ENCODE results near the gene FBXL7.
A peak's percentile ranks its signal among the peaks of the same experiment; 100 is the strongest.

The FBXL7 gene

DNA sequence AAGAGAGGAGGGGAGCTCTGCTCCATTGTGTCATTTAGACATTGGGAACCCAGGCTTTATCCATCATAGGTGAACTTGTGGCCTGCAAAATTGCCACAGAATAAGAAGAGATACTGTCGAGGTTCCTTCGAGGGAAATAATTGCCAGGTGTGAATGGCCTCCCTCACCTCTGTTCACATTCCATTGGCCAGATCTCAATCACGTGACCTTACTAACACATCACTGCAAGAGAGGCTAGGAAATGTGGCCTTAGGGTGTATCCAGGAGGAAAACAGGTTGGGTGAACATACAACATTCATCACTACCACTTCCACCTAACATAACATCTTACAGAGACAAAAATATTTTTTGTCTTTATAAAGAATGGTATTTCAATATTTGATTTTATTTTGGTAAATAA is 182.1 kb downstream of the FBXL7 start:
- no peak for DNase-seq

- DNase-seq = no peak
Measured at GRCh38 chr5:15682566-15682965, 182.6 kb downstream of the FBXL7 start.

GRCh38 chr5:15683332-15683731 is 183.4 kb downstream of the FBXL7 start:
- peak; percentile 24 for DNase-seq

GRCh38 chr5:15687401-15687800 is 187.4 kb downstream of the FBXL7 start:
- no peak for DNase-seq

DNA sequence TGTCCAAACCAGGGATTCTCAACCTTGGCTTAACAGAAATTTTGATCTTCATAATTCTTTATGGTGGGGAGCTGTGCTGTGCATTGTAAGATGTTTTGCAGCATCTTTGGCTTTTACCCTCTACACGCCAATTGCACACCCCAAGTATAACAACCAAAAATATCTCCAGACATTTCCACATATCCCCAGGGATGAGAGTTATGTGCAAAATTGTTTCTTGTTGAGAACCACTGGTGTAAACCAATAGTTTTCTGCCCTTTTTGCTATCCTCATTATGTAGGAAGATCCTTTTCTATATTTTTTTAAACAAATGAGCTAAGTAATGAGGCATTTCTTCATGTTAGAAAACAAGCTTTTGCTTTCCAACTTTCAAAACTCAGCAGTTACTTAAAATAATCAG is 189.9 kb downstream of the FBXL7 start:
- DNase-seq = no peak

- no peak for DNase-seq
Measured at GRCh38 chr5:15690611-15691010, 190.6 kb downstream of the FBXL7 start.

DNA sequence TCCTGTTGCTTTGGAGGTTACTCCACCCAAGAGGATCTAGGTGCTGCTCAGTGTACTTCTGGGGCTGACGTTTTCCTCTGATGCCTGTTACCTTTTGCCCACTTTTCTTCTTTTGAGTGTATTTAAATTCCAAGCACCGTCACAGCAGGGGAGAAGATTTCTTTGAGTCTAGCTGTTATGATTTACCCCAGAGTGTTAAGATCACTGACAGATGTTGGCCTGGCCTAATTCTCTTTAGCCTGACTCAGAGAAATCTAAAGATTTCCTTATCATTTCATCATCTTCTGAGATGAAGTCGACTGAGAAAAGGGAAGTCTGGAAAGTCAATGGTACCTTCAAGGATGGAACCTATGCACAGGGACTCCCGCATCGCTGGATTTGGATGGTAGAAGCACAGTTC is 191.5 kb downstream of the FBXL7 start:
- DNase-seq = no peak

- no peak for DNase-seq
Measured at GRCh38 chr5:15692706-15693381, 192.9 kb downstream of the FBXL7 start.

DNA sequence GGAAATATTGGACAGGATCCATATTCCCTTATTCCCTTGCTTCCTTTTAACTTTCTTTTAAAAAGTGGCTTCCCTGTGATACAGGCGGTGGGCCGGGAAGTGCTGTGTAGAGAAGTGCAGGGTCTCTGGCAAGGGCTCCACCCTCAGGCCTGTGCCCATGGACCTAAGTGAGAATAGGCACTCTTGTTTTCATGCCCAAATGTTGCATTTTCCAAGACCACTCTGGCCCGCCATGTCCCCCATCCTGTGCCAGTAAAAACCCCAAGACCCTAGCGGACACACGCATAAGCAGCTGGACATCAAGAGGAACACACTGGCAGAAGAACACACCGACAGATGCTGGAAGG is 193.4 kb downstream of the FBXL7 start:
- no peak for DNase-seq

DNA sequence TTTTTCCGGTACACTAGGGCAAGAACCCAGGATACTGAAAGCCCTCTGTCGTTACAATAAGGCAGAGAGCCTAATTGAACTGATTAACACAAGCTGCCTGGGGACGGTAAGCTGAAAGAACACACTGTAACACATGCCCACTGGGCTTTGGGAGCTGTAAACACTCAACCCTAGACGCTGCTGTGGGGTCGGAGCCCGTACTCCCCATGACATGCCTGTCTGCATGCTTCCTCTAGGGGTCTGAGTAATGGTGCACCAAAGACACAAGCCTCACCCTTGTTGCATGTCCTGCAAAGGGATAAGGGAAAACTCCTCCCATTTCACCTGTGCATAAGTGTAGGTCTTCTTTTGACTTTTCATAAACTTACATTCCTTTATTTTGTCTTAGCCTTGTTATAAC is 194.0 kb downstream of the FBXL7 start:
- DNase-seq = no peak

DNA sequence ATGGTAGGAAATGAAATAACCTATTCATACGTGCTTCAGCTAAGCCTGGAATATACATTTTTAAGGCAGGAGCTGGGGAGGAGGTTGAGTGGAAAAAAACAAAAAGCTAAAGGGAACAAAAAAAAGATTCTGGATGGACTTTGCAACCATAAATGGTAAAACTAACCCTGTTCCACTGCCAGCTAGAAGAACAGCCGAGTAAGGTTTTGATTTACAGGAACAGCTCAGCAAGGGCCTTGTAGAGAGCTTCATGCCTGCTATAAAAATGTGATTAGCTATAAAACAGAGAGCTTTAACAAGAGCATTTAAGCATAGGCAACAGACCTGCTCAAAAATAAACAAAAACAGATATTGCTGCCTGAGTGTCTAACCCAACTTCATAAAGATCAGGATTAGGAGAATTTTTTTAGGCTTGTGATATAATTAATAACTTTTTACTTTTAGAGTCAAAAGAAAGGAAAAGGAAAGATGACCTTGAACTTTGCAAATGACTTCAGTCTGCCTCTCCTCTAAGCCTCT is 194.8 kb downstream of the FBXL7 start:
- DNase-seq = no peak

DNA sequence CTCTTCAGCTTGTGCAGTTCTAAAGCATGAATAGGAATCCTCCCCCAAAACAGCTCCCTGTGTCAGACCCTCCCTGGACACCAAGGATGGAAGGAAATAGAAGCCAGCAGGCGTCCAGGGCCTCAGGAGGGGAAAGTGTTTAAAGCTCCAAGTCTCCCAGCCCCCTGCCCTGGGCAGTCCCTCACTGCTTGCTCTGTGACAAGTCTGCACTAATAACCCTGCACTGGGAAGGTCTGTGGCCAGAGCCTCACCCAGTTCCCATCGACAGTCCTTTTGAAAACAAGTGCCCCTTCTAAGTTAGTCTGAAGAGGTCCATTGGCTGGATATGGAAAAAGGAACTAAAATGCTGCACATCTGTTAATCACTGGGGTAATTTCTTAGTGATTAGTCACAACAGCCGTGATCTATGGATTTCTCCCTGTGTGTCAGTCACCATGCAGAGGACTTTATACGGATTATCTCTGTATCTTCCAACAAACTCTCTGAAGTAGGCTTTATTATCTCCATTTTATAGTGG is 195.3 kb downstream of the FBXL7 start:
- DNase-seq = no peak

- no peak for DNase-seq
Measured at GRCh38 chr5:15700373-15700772, 200.4 kb downstream of the FBXL7 start.

DNA sequence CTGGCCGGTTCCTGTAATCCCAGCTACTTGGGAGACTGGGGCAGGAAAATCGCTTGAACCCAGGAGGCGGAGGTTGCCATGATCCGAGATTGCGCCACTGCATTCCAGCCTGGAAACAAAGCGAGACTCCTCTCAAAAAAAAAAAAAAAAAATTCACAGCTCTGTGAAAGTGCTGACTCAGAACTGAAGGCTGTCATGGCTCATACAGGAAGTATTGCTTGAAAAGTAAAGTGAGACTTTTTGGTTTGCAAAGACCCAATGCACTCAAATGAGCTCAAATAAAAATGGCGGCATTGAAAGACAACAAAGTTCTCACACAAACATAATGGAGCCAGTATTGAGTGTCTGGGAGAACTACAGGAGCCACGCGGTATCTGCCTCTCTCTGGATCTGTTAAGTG is 202.1 kb downstream of the FBXL7 start:
- peak; percentile 28 for DNase-seq

DNA sequence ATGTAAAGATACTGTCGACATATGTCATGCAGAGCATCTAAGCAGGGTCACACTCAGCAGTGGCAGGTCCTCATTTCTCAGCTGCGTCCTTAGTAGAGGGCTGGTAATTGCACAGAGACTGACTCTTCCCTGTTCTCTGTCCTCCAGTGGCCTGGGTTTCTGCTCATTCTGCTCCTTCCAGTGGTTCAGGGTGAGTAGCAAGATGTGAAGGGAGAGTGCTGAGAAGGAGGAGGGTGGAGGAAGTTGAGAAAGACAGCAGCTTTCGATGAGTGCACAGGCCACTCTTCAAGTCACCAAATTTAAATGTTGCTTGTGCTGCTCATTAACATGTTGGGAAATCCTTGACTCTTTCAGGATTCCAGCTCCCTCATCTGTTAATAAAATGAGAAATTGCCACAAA is 203.9 kb downstream of the FBXL7 start:
- DNase-seq = no peak

GRCh38 chr5:15704397-15704947 is 204.5 kb downstream of the FBXL7 start:
- no peak for DNase-seq

DNA sequence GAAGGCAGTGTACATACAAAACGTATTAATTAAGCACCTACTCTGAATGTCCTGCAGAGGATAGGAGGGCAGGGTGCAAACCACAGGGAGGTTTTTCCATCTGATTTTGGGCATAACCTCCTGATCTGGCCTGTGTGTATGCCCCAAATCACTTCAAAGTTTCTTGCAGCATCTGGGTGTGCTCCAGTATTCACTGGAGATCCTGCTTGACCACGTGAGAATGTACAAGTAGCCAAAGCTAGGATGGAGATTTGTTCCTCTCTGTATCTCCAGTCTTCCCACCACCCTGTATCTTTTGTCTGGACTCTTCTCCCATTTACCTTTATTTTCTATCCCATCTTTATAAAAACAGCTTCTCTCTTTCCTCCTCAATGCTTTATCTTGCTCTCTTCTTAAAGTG is 207.7 kb downstream of the FBXL7 start:
- DNase-seq = no peak

- no peak for DNase-seq
Measured at GRCh38 chr5:15711892-15712291, 211.9 kb downstream of the FBXL7 start.

- no peak for DNase-seq
Measured at GRCh38 chr5:15715535-15715934, 215.6 kb downstream of the FBXL7 start.

- no peak for DNase-seq
Measured at GRCh38 chr5:15715967-15716366, 216.0 kb downstream of the FBXL7 start.

- no peak for DNase-seq
Measured at GRCh38 chr5:15717001-15717400, 217.0 kb downstream of the FBXL7 start.

GRCh38 chr5:15718421-15719179 is 218.6 kb downstream of the FBXL7 start:
- DNase-seq = no peak

DNA sequence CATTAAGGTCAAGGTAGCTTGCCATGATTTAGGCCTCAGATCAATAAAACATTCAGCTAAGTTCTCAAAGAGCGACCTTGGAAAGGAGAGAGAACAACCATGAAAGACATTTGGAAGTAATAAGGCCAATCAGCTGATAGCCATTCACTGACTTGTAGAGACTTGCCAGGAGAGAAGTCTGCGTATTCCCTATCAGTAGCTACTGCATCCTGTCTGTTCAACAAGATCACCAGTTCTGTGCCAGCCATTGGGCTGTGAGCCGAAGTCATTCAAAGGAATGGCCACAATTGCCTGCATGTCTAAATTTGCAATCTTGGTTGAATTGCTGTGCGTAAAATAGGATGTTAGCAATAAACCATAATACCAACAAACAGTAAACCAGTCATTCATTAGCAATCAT is 219.8 kb downstream of the FBXL7 start:
- no peak for DNase-seq

GRCh38 chr5:15720515-15720914 is 220.5 kb downstream of the FBXL7 start:
- no peak for DNase-seq

Data from DMS53 (cell line).